ENCODE measurements around the gene OR4F6.
A peak's percentile ranks its signal among the peaks of the same experiment; 100 is the strongest.
"Not testable (repeated sequence)": the region's sequence is repeated elsewhere in the genome, so short reads cannot be mapped to it uniquely, and the experiment has no call there.

The OR4F6 gene

GRCh38 chr15:101803209-101803608 is at the start of gene OR4F6:
Gene OR4F6, plus strand, starts transcription at chr15:101803509. Its CDS starts 2,211 bp downstream, at chr15:101805720.
- TF ChIP-seq JUND (IDR thresholded peaks at IDR 0.05; ENCODE audit: low read depth), result no peak
- no peak for DNase-seq (ENCODE audit: low read depth in 1 of 2, low spot score in 1 of 2)
- in situ Hi-C loops (cut with HindIII; ENCODE audit: low pct_unique_long_range_greater_than_20kb, low sequenced_read_pairs), result no loop called here

GRCh38 chr15:101764669-101765339 is 38.5 kb upstream of the OR4F6 start:
- in situ Hi-C loops (cut with HindIII; ENCODE audit: low pct_unique_long_range_greater_than_20kb, low sequenced_read_pairs); DNase-seq (ENCODE audit: low read depth in 1 of 2, low spot score in 1 of 2): not testable (repeated sequence)

GRCh38 chr15:101765340-101765671 is 38.0 kb upstream of the OR4F6 start:
- DNase-seq (ENCODE audit: low read depth in 1 of 2, low spot score in 1 of 2); in situ Hi-C loops (cut with HindIII; ENCODE audit: low pct_unique_long_range_greater_than_20kb, low sequenced_read_pairs): not testable (repeated sequence)

GRCh38 chr15:101765772-101766456 is 37.4 kb upstream of the OR4F6 start:
- TF ChIP-seq JUND (IDR thresholded peaks at IDR 0.05; ENCODE audit: low read depth), result no peak
- no peak for DNase-seq (ENCODE audit: low read depth in 1 of 2, low spot score in 1 of 2)
- in situ Hi-C loops (cut with HindIII; ENCODE audit: low pct_unique_long_range_greater_than_20kb, low sequenced_read_pairs), result no loop called here

- in situ Hi-C loops (cut with HindIII; ENCODE audit: low pct_unique_long_range_greater_than_20kb, low sequenced_read_pairs); DNase-seq (ENCODE audit: low read depth in 1 of 2, low spot score in 1 of 2): not testable (repeated sequence)
Observed at GRCh38 chr15:101767083-101767640, 36.1 kb upstream of the OR4F6 start.

- in situ Hi-C loops (cut with HindIII; ENCODE audit: low pct_unique_long_range_greater_than_20kb, low sequenced_read_pairs), result no loop called here
- TF ChIP-seq JUND (IDR thresholded peaks at IDR 0.05; ENCODE audit: low read depth), result no peak
- no peak for DNase-seq (ENCODE audit: low read depth in 1 of 2, low spot score in 1 of 2)
Observed at GRCh38 chr15:101772921-101773320, 30.4 kb upstream of the OR4F6 start.

- DNase-seq (ENCODE audit: low read depth in 1 of 2, low spot score in 1 of 2), result peak in 1 of 2 experiments; percentile 62
- in situ Hi-C loops (cut with HindIII; ENCODE audit: low pct_unique_long_range_greater_than_20kb, low sequenced_read_pairs), result no loop called here
- TF ChIP-seq JUND (IDR thresholded peaks at IDR 0.05; ENCODE audit: low read depth), result no peak
Observed at GRCh38 chr15:101773496-101774100, 29.7 kb upstream of the OR4F6 start.

- in situ Hi-C loops (cut with HindIII; ENCODE audit: low pct_unique_long_range_greater_than_20kb, low sequenced_read_pairs), result no loop called here
- DNase-seq (ENCODE audit: low read depth in 1 of 2, low spot score in 1 of 2), result no peak
- TF ChIP-seq JUND (IDR thresholded peaks at IDR 0.05; ENCODE audit: low read depth), result no peak
Observed at GRCh38 chr15:101775136-101775535, 28.2 kb upstream of the OR4F6 start.

- in situ Hi-C loops (cut with HindIII; ENCODE audit: low pct_unique_long_range_greater_than_20kb, low sequenced_read_pairs), result not testable (repeated sequence)
- DNase-seq (ENCODE audit: low read depth in 1 of 2, low spot score in 1 of 2), result peak in 1 of 2 experiments; percentile 34
Observed at GRCh38 chr15:101778576-101778975, 24.7 kb upstream of the OR4F6 start.

- DNase-seq (ENCODE audit: low read depth in 1 of 2, low spot score in 1 of 2); in situ Hi-C loops (cut with HindIII; ENCODE audit: low pct_unique_long_range_greater_than_20kb, low sequenced_read_pairs): not testable (repeated sequence)
Observed at GRCh38 chr15:101780225-101780624, 23.1 kb upstream of the OR4F6 start.

- DNase-seq (ENCODE audit: low read depth in 1 of 2, low spot score in 1 of 2), result peak in 1 of 2 experiments; percentile 52
- in situ Hi-C loops (cut with HindIII; ENCODE audit: low pct_unique_long_range_greater_than_20kb, low sequenced_read_pairs), result no loop called here
- no peak for TF ChIP-seq JUND (IDR thresholded peaks at IDR 0.05; ENCODE audit: low read depth)
Observed at GRCh38 chr15:101781928-101782327, 21.4 kb upstream of the OR4F6 start.

GRCh38 chr15:101784644-101785043 is 18.7 kb upstream of the OR4F6 start:
- no peak for DNase-seq (ENCODE audit: low read depth in 1 of 2, low spot score in 1 of 2)
- no peak for TF ChIP-seq JUND (IDR thresholded peaks at IDR 0.05; ENCODE audit: low read depth)
- in situ Hi-C loops (cut with HindIII; ENCODE audit: low pct_unique_long_range_greater_than_20kb, low sequenced_read_pairs), result no loop called here

GRCh38 chr15:101786422-101786821 is 16.9 kb upstream of the OR4F6 start:
- DNase-seq (ENCODE audit: low read depth in 1 of 2, low spot score in 1 of 2); in situ Hi-C loops (cut with HindIII; ENCODE audit: low pct_unique_long_range_greater_than_20kb, low sequenced_read_pairs): not testable (repeated sequence)

GRCh38 chr15:101788001-101788400 is 15.3 kb upstream of the OR4F6 start:
- in situ Hi-C loops (cut with HindIII; ENCODE audit: low pct_unique_long_range_greater_than_20kb, low sequenced_read_pairs), result not testable (repeated sequence)

GRCh38 chr15:101788503-101789269 is 14.6 kb upstream of the OR4F6 start:
- DNase-seq (ENCODE audit: low read depth in 1 of 2, low spot score in 1 of 2); in situ Hi-C loops (cut with HindIII; ENCODE audit: low pct_unique_long_range_greater_than_20kb, low sequenced_read_pairs): not testable (repeated sequence)

More at GRCh38 chr15:101788001-101788400, 15.3 kb upstream of the OR4F6 start:
- DNase-seq (ENCODE audit: low read depth in 1 of 2, low spot score in 1 of 2), result not testable (repeated sequence)

GRCh38 chr15:101790748-101791147 is 12.6 kb upstream of the OR4F6 start:
- DNase-seq (ENCODE audit: low read depth in 1 of 2, low spot score in 1 of 2); in situ Hi-C loops (cut with HindIII; ENCODE audit: low pct_unique_long_range_greater_than_20kb, low sequenced_read_pairs): not testable (repeated sequence)

GRCh38 chr15:101793981-101794380 is 9.3 kb upstream of the OR4F6 start:
- DNase-seq (ENCODE audit: low read depth in 1 of 2, low spot score in 1 of 2); in situ Hi-C loops (cut with HindIII; ENCODE audit: low pct_unique_long_range_greater_than_20kb, low sequenced_read_pairs): not testable (repeated sequence)

Data from T47D (cell line).